ENCODE results near the gene CCDC69.

- TF ChIP-seq HEYL (CRISPR knock-in tag; IDR thresholded peaks at IDR 0.05) (no peak), FOXS1 (CRISPR knock-in tag; IDR thresholded peaks at IDR 0.05) (no peak), CTCF (IDR thresholded peaks at IDR 0.05) (no peak), EP300 (IDR thresholded peaks at IDR 0.05) (no peak)
These were observed 68.0 kb downstream of the CCDC69 start for GRCh38 chr5:151155775-151156506.
